ENCODE results near the gene GRIN1. TPM values are rescaled to one million over a fixed set of nuclear protein-coding genes. Genes with fewer than 3 reads are reported as not detected.

GRIN1 gene
- total RNA-seq (2013; cell fraction: nucleolus; rRNA removed), result 0.71 and 1.3 TPM in 2 replicates
- total RNA-seq (2014; rRNA removed) (not detected in 2 replicates), total RNA-seq (2014; rRNA removed; fragmentation: Illumina TruSeq; extraction: Trizol) (not detected in 2 replicates), total RNA-seq (2021) (0.10 and 0.35 TPM in 2 replicates), polyA plus RNA-seq (2011; rRNA removed) (0.05 TPM in 1 of 2 replicates, not detected in the other), polyA plus RNA-seq (2014; fragmentation: Illumina TruSeq; extraction: Trizol) (0.06 TPM in 1 of 2 replicates, not detected in the other), polyA plus RNA-seq (2014; fragmentation: Nextera tagmentation; extraction: Ambion mirVana) (not detected), polyA plus RNA-seq (2014; rRNA removed) (0.01 and 0.05 TPM in 2 replicates), polyA plus RNA-seq (2016; fragmentation: Nextera tagmentation; extraction: Ambion mirVana) (not detected), polyA minus RNA-seq (2011; rRNA and poly(A)+ RNA removed) (not detected in 2 replicates), Bru-seq, nascent RNA (percentile 27 among the genes with signal in this experiment), BruChase-seq, experiment 1, labeled RNA remaining after a 6-hour chase (percentile 36 among the genes with signal in this experiment), BruChase-seq, experiment 2, labeled RNA remaining after a 2-hour chase (percentile 29 among the genes with signal in this experiment)
- polyA plus RNA-seq (2011; ENCODE audit: low read depth), result not detected
- 0.01 and 0.02 TPM in 2 replicates for polyA plus RNA-seq (2011; cell fraction: cytosol; rRNA removed)
- polyA plus RNA-seq (2011; cell fraction: nucleus; rRNA removed), result 0.32 and 0.75 TPM in 2 replicates
- polyA plus RNA-seq (2012), result 0.16 and 0.27 TPM in 2 replicates
- not detected in 2 replicates for polyA minus RNA-seq (2011; cell fraction: cytosol; rRNA and poly(A)+ RNA removed)
- polyA minus RNA-seq (2011; cell fraction: nucleus; rRNA and poly(A)+ RNA removed), result 0.10 TPM in 1 of 2 replicates, not detected in the other
- long read RNA-seq, experiment 1, result 0 reads
- long read RNA-seq, experiment 2, result 0 reads

DNA sequence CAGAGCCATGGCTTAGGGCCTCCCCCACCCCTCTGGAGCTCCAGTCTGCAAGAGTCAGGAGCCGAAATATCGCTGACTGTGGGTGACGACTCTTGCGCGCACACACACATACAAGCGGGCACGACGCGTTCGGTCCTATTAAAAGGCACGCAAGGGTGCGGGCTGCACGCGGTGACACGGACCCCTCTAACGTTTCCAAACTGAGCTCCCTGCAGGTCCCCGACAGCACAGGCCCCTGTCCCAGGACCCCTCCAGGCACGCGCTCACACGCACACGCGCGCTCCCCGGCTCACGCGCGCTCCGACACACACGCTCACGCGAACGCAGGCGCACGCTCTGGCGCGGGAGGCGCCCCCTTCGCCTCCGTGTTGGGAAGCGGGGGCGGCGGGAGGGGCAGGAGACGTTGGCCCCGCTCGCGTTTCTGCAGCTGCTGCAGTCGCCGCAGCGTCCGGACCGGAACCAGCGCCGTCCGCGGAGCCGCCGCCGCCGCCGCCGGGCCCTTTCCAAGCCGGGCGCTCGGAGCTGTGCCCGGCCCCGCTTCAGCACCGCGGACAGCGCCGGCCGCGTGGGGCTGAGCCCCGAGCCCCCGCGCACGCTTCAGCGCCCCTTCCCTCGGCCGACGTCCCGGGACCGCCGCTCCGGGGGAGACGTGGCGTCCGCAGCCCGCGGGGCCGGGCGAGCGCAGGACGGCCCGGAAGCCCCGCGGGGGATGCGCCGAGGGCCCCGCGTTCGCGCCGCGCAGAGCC, at the start of gene GRIN1:
Gene GRIN1 (plus strand): TSS at position 433 of the 746 bp plus-strand sequence. CDS start 333 bp downstream, outside the sequence.
- ChIA-PET RAD21 (ENCODE audit: unreplicated experiment) (no interaction called here), CTCF (interaction anchor here (0.9 to 1.7 kb wide), 2 partner anchors 9 to 21 kb away, joined by 3 to 4 read pairs; no protein-coding TSS in a partner anchor), SMC1A (ENCODE audit: uncharacterized antibody, unreplicated experiment) (no interaction called here), POLR2A (interaction anchor here (3.1 kb wide), 1 partner anchor 11 kb away, joined by 8 read pairs; no protein-coding TSS in a partner anchor)
- H2AFZ ChIP-seq (ENCODE audit: control insufficient read depth, low read depth, low read length), result no peak within 1 kb of the TSS
- H3K27ac ChIP-seq (ENCODE audit: control insufficient read depth, insufficient read depth), result no peak within 1 kb of the TSS
- in situ Hi-C loops (cut with MboI), result no loop called here
- FAIRE-seq (no peak), ATAC-seq (no peak), DNase-seq (ENCODE audit: low read depth, low spot score) (no peak)
- no peaks in the 10 kb centered on the region for H4K20me1 ChIP-seq (ENCODE audit: control insufficient read depth, insufficient read depth)
- H3K36me3 ChIP-seq (ENCODE audit: control insufficient read depth in 2 of 2, insufficient read depth in 2 of 2, low read length in 1 of 2), result no peaks in the 10 kb centered on the region
- intact Hi-C loops (cut with micrococcal nuclease; ENCODE audit: unreplicated experiment), result no loop called here
- H3K9ac ChIP-seq (ENCODE audit: control insufficient read depth, insufficient read depth, low read length), result no peak within 1 kb of the TSS
- BruUV-seq (replicated peaks), result no TSS peak
- 31% methylated on average over 74 of the region's 104 CpGs for WGBS (ENCODE audit: insufficient coverage, insufficient replicate concordance, low lambda C conversion rate, missing lambda C conversion rate)
- peaks cover 10 to 14% of the 10 kb centered on the region in 2 experiments for H3K27me3 ChIP-seq (replicated peaks in 1 of 2; ENCODE audit: control insufficient read depth in 2 of 2, insufficient read depth in 2 of 2, low read length in 1 of 2)
- H3K4me3 ChIP-seq, result no peak within 1 kb of the TSS
- no peaks in the 10 kb centered on the region; the same call in 2 of the 3 replicates for H3K9me3 ChIP-seq (replicated peaks; ENCODE audit: control insufficient read depth, insufficient read depth, low read length)
- H3K79me2 ChIP-seq (ENCODE audit: control insufficient read depth, insufficient read depth, low read length), result no peaks in the 10 kb centered on the region
- H3K4me1 ChIP-seq (ENCODE audit: control insufficient read depth, insufficient read depth, low read length), result no peaks in the 10 kb centered on the region
- no peak within 1 kb of the TSS for H3K4me2 ChIP-seq (ENCODE audit: control insufficient read depth, insufficient read depth)
- no peak for TF ChIP-seq SMARCA5 (IDR thresholded peaks at IDR 0.05)
- no peak for TF ChIP-seq TARDBP (IDR thresholded peaks at IDR 0.05; ENCODE audit: borderline replicate concordance)
- TF ChIP-seq, protein P1, sequence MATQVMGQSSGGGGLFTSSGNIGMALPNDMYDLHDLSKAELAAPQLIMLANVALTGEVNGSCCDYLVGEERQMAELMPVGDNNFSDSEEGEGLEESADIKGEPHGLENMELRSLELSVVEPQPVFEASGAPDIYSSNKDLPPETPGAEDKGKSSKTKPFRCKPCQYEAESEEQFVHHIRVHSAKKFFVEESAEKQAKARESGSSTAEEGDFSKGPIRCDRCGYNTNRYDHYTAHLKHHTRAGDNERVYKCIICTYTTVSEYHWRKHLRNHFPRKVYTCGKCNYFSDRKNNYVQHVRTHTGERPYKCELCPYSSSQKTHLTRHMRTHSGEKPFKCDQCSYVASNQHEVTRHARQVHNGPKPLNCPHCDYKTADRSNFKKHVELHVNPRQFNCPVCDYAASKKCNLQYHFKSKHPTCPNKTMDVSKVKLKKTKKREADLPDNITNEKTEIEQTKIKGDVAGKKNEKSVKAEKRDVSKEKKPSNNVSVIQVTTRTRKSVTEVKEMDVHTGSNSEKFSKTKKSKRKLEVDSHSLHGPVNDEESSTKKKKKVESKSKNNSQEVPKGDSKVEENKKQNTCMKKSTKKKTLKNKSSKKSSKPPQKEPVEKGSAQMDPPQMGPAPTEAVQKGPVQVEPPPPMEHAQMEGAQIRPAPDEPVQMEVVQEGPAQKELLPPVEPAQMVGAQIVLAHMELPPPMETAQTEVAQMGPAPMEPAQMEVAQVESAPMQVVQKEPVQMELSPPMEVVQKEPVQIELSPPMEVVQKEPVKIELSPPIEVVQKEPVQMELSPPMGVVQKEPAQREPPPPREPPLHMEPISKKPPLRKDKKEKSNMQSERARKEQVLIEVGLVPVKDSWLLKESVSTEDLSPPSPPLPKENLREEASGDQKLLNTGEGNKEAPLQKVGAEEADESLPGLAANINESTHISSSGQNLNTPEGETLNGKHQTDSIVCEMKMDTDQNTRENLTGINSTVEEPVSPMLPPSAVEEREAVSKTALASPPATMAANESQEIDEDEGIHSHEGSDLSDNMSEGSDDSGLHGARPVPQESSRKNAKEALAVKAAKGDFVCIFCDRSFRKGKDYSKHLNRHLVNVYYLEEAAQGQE (IDR thresholded peaks at IDR 0.05; ENCODE audit: low read depth, low read length), result peak; percentile 85
- no peak for TF ChIP-seq MEF2A (IDR thresholded peaks at IDR 0.05; ENCODE audit: insufficient read depth, low read depth, low read length)
- TF ChIP-seq CHD4 (IDR thresholded peaks at IDR 0.05), result no peak
- TF ChIP-seq E2F4 (IDR thresholded peaks at IDR 0.05; ENCODE audit: low read depth, low read length), result no peak
- no peak for TF ChIP-seq ZBTB40 (IDR thresholded peaks at IDR 0.05; ENCODE audit: borderline replicate concordance)
- no peak for TF ChIP-seq HDAC6 (IDR thresholded peaks at IDR 0.05; ENCODE audit: unreplicated experiment)
- TF ChIP-seq CBX5 (IDR thresholded peaks at IDR 0.05; ENCODE audit: low read depth), result no peak
- TF ChIP-seq SUZ12 (IDR thresholded peaks at IDR 0.05; ENCODE audit: unreplicated experiment), result peak; percentile 60
- no peak for TF ChIP-seq BACH1 (IDR thresholded peaks at IDR 0.05; ENCODE audit: borderline replicate concordance)
